C4-2B (cell line): ENCODE measurements around the gene GPX3.

Experiments
- H3K27ac ChIP-seq: fragments of 450-650 bp; 2 replicates; pipeline ENCODE4 v1.5.1; 2017
- ZFX ChIP-seq: fragments of 450-650 bp; IDR thresholded peaks from 2 replicates; pipeline ENCODE4 v1.6.1; 2017
- TF ChIP-seq, protein P1 (sequence below): fragments of 450-650 bp; conservative IDR thresholded peaks from 2 replicates; pipeline ENCODE4 v1.5.1; 2017; ENCODE audit warnings: mild to moderate bottlenecking

Gene GPX3

DNA sequence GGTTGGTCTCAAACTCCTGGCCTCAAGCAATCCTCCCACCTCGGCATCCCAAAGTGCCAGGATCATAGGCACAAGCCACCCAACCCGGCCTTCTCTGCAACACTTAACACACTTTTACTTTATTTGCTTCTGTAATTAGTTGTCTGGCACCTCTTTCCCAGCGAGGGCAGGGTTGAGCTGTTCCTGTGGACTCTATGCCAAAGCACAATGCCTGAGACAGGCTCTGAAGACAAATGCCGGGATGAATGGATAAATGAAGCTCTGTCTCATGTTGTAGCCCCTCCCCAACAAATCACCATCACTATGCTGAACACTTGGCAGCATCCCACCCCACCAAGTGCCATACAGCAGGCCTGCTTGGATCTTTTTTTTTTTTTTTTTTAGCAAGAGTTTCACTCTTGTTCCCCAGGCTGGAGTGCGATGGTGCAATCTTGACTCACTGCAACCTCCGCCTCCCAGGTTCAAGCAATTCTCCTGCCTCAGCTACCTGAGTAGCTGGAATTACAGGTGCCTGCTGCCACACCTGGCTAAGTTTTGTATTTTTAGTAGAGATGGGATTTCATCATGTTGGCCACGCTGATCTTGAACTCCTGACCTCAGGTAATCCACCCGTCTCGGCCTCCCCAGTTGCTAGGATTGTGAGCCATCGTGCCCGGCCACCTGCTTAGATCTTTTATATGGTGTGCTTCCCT lies 21.3 kb downstream of the GPX3 start:
- no peak overlapping the region for H3K27ac ChIP-seq
- TF ChIP-seq ZFX, result no peak
- TF ChIP-seq, protein P1, sequence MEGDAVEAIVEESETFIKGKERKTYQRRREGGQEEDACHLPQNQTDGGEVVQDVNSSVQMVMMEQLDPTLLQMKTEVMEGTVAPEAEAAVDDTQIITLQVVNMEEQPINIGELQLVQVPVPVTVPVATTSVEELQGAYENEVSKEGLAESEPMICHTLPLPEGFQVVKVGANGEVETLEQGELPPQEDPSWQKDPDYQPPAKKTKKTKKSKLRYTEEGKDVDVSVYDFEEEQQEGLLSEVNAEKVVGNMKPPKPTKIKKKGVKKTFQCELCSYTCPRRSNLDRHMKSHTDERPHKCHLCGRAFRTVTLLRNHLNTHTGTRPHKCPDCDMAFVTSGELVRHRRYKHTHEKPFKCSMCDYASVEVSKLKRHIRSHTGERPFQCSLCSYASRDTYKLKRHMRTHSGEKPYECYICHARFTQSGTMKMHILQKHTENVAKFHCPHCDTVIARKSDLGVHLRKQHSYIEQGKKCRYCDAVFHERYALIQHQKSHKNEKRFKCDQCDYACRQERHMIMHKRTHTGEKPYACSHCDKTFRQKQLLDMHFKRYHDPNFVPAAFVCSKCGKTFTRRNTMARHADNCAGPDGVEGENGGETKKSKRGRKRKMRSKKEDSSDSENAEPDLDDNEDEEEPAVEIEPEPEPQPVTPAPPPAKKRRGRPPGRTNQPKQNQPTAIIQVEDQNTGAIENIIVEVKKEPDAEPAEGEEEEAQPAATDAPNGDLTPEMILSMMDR, result no peak

DNA sequence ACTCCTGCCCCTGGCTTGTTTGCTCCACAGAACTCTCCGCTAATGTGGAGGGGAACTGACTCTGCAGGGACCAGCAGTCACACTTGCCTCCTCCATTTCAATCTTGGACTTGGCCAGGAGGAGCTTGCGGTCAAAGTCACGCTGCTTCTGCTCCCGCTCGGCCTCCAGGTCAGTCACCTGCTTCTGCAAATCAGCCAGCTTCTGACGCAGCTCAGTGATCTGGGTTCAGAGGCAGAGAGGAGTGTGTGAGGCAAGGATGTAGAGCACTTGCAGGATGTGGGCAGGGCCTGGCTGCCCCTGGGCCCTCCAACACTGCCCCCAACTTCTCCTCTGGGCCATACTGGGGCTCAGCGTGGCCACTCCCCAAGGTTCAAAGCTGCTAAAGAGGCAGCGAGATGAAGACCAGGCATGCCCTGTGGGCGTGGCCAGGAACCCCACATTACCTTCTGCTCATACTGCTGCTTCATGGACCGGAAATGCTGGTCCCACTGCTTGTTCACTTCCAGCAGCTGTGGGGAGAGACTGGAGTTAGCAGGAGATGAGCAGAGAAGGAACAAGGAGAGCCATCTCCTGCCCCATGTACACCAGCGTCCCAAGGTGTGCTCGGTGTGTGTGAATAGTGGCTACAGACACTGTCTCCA lies 22.2 kb downstream of the GPX3 start:
- no peak for TF ChIP-seq ZFX
- TF ChIP-seq, protein P1, result no peak
- no peak overlapping the region for H3K27ac ChIP-seq

DNA sequence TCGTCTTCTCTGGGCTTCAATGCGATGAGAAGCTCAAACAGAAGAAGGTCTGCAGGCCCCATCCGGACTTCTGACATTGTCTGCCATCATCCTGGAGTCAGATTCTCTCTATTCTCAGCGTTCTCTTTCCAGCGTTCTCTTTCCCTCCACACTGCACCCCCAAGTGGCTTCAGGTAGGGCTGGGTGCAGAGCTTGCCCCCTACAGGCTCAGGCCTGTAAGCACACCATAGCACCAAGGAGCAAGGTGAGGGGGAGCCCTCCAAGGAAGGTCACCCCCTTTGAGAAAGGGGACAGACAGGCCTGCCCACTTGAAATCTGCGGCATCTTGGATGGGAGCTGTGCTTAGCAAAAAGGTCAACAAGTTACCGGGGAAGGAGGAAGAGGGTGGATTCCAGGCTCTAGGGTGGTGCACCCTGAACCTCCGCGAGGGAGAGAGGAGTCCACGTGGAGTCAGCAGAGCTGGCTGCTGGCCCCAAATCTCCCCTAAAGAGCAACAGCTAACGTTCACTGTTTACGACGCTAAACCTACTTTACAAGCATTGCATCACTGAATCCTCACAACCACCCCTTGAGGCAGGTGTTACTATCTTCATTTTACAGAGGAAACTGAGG lies 27.5 kb downstream of the GPX3 start:
- H3K27ac ChIP-seq, result no peak overlapping the region
- TF ChIP-seq, protein P1, result peak; percentile 81
- no peak for TF ChIP-seq ZFX

- TF ChIP-seq, protein P1, result peak; percentile 14; the same call in 1 of the 2 replicates
- no peak for TF ChIP-seq ZFX
- no peak overlapping the region for H3K27ac ChIP-seq
These were observed 28.1 kb downstream of the GPX3 start for GRCh38 chr5:151048526-151048925.

- H3K27ac ChIP-seq, result no peak overlapping the region
- TF ChIP-seq ZFX, result no peak
- TF ChIP-seq, protein P1, result peak; percentile 90
These were observed 30.9 kb downstream of the GPX3 start for GRCh38 chr5:151051066-151051930.

GRCh38 chr5:151051931-151052608 lies 31.7 kb downstream of the GPX3 start:
- TF ChIP-seq, protein P1, result peak; percentile 61; the same call in 1 of the 2 replicates
- no peak for TF ChIP-seq ZFX
- H3K27ac ChIP-seq, result no peak overlapping the region
